BE2C (cell line): Measurements from ENCODE around the gene SLC24A1.

Experiments used
- DNase-seq: peaks from one replicate; pipeline ENCODE4 v3.0.0-alpha.2; 2020
- H3K27me3 ChIP-seq: fragments of 250-450 bp; sonication (Bioruptor Pico); 2 replicates; pipeline ENCODE4 v1.5.1; 2020; ENCODE audit warnings: mild to moderate bottlenecking
- H3K36me3 ChIP-seq: fragments of 250-450 bp; sonication (Bioruptor Pico); 2 replicates; pipeline ENCODE4 v1.5.1; 2020; ENCODE audit warnings: mild to moderate bottlenecking
- H3K4me1 ChIP-seq: fragments of 250-450 bp; sonication (Bioruptor Pico); 2 replicates; pipeline ENCODE4 v1.5.1; 2020
- H3K4me3 ChIP-seq: 2 replicates; pipeline ENCODE4 v1.5.1; 2011; ENCODE audit warnings: low read depth, low read length
- H3K9me3 ChIP-seq: fragments of 250-450 bp; sonication (Bioruptor Pico); 2 replicates; pipeline ENCODE4 v1.5.1; 2020
- CTCF ChIP-seq: IDR thresholded peaks from 2 replicates; pipeline ENCODE4 v1.5.1; 2012; ENCODE audit warnings: mild to moderate bottlenecking, low read depth, low read length

Gene SLC24A1

DNA sequence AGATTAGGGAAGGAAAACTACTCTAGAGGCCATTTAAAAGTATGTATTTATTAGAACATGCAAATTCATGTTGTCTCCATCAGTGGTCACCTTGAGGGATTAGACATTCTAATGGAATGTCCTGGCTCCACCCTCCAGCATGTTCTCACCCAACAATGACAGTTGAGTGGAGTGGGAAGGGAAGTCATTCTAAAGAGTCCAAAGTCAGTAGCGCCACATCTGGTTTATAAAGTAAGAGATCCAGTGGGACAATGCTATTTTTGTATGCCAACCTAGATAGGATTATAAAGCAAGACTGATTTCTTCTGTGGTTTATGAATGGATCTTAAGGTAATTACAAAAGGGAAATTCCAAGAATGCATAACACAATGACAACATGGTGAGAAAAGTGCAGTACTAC lies 33.3 kb downstream of the SLC24A1 start:
- no peak for DNase-seq
- TF ChIP-seq CTCF: no peak

GRCh38 chr15:65655457-65655856 lies 33.7 kb downstream of the SLC24A1 start:
- H3K36me3 ChIP-seq: no peaks in the 10 kb centered on the region; the same call in none of the 2 replicates
- H3K4me1 ChIP-seq: no peaks in the 10 kb centered on the region; the same call in 1 of the 2 replicates
- H3K9me3 ChIP-seq: no peaks in the 10 kb centered on the region
- H3K4me3 ChIP-seq: no peak overlapping the region
- no peaks in the 10 kb centered on the region for H3K27me3 ChIP-seq
- no peak for DNase-seq
- no peak for TF ChIP-seq CTCF

More for the DNA sequence above, 33.3 kb downstream of the SLC24A1 start:
- Histone ChIP-seq H3K9me3 (no peaks in the 10 kb centered on the region), H3K4me3 (no peak overlapping the region), H3K4me1 (no peaks in the 10 kb centered on the region; the same call in 1 of the 2 replicates), H3K27me3 (no peaks in the 10 kb centered on the region), H3K36me3 (no peaks in the 10 kb centered on the region; the same call in none of the 2 replicates)

- H3K36me3 ChIP-seq: peaks cover 3% of the 10 kb centered on the region
- no peak for DNase-seq
- H3K4me1 ChIP-seq: no peaks in the 10 kb centered on the region; the same call in 1 of the 2 replicates
- no peak overlapping the region for H3K4me3 ChIP-seq
- TF ChIP-seq CTCF: no peak
- H3K9me3 ChIP-seq: no peaks in the 10 kb centered on the region
- no peaks in the 10 kb centered on the region for H3K27me3 ChIP-seq
Measured at GRCh38 chr15:65659502-65660052, 37.8 kb downstream of the SLC24A1 start.

GRCh38 chr15:65660927-65661326 lies 39.2 kb downstream of the SLC24A1 start:
- no peaks in the 10 kb centered on the region for H3K9me3 ChIP-seq
- H3K27me3 ChIP-seq: no peaks in the 10 kb centered on the region
- no peak overlapping the region for H3K4me3 ChIP-seq
- DNase-seq: no peak
- no peaks in the 10 kb centered on the region; the same call in 1 of the 2 replicates for H3K4me1 ChIP-seq
- peaks cover 8% of the 10 kb centered on the region for H3K36me3 ChIP-seq
- TF ChIP-seq CTCF: no peak

GRCh38 chr15:65663521-65663920 lies 41.8 kb downstream of the SLC24A1 start:
- Histone ChIP-seq H3K27me3 (no peaks in the 10 kb centered on the region), H3K9me3 (no peaks in the 10 kb centered on the region), H3K4me3 (no peak overlapping the region), H3K36me3 (peaks cover 12% of the 10 kb centered on the region), H3K4me1 (no peaks in the 10 kb centered on the region)
- peak; percentile 23 for DNase-seq
- TF ChIP-seq CTCF: no peak

- Histone ChIP-seq H3K27me3 (no peaks in the 10 kb centered on the region), H3K4me3 (no peak overlapping the region), H3K9me3 (no peaks in the 10 kb centered on the region), H3K4me1 (no peaks in the 10 kb centered on the region), H3K36me3 (peaks cover 33% of the 10 kb centered on the region)
- TF ChIP-seq CTCF: no peak
- no peak for DNase-seq
Measured at GRCh38 chr15:65666257-65666656, 44.5 kb downstream of the SLC24A1 start.
